HFFc6 (cell line): ENCODE data around the gene RPS23. TPM values are rescaled to one million over a fixed set of nuclear protein-coding genes. Genes with fewer than 3 reads are reported as not detected.

Source experiments
- DNase-seq: peaks from one replicate; pipeline ENCODE4 v3.0.0-alpha.2; 2018
- H3K27ac Mint-ChIP-seq: 2 replicates; pipeline ENCODE4 v1.8.0; 2020; ENCODE audit warnings: mild to moderate bottlenecking, mixed read lengths
- H3K27me3 Mint-ChIP-seq: 2 replicates; pipeline ENCODE4 v1.8.0; 2021; ENCODE audit warnings: mild to moderate bottlenecking, moderate library complexity, mixed read lengths; ENCODE audit not compliant: insufficient read depth
- H3K36me3 Mint-ChIP-seq: 2 replicates; pipeline ENCODE4 v1.8.0; 2021; ENCODE audit warnings: low read depth, mixed read lengths
- H3K4me1 Mint-ChIP-seq: 2 replicates; pipeline ENCODE4 v1.8.0; 2020; ENCODE audit warnings: low read depth, mixed read lengths
- H3K4me3 Mint-ChIP-seq: 2 replicates; pipeline ENCODE4 v1.8.0; 2020; ENCODE audit warnings: mild to moderate bottlenecking, moderate library complexity, mixed read lengths
- H3K9me3 Mint-ChIP-seq: 2 replicates; pipeline ENCODE4 v1.8.0; 2020; ENCODE audit warnings: mild to moderate bottlenecking, mixed read lengths
- total RNA-seq, 6 experiments: library from RNA; stranded (reverse); fragmentation: NEBNext Ultra II Directional; extraction: Animal tissue kit (Norgen Biotek cat#: 25700); gene quantifications; 2 replicates in 1 of 6; 3 replicates in 5 of 6; pipeline ENCODE4 v1.2.3, GENCODE V29; 2021
- TF ChIP-seq, protein P1 (sequence below): fragments of 200-600 bp; sonication (generic); IDR thresholded peaks from 2 replicates; pipeline ENCODE4 v1.5.0; 2021; ENCODE audit warnings: antibody characterized with exemption, mild to moderate bottlenecking

Gene RPS23
- total RNA-seq, 6 experiments from 2014 or later: 1,416 to 1,929 (median 1,647) TPM

GRCh38 chr5:82234885-82235284 is 43.3 kb downstream of the RPS23 start:
- Mint-ChIP-seq H3K27me3 (no peaks in the 10 kb centered on the region), H3K27ac (no peak overlapping the region), H3K4me1 (peaks cover 12% of the 10 kb centered on the region), H3K36me3 (no peaks in the 10 kb centered on the region), H3K4me3 (no peak overlapping the region), H3K9me3 (no peaks in the 10 kb centered on the region)
- no peak for DNase-seq
- TF ChIP-seq, protein P1, sequence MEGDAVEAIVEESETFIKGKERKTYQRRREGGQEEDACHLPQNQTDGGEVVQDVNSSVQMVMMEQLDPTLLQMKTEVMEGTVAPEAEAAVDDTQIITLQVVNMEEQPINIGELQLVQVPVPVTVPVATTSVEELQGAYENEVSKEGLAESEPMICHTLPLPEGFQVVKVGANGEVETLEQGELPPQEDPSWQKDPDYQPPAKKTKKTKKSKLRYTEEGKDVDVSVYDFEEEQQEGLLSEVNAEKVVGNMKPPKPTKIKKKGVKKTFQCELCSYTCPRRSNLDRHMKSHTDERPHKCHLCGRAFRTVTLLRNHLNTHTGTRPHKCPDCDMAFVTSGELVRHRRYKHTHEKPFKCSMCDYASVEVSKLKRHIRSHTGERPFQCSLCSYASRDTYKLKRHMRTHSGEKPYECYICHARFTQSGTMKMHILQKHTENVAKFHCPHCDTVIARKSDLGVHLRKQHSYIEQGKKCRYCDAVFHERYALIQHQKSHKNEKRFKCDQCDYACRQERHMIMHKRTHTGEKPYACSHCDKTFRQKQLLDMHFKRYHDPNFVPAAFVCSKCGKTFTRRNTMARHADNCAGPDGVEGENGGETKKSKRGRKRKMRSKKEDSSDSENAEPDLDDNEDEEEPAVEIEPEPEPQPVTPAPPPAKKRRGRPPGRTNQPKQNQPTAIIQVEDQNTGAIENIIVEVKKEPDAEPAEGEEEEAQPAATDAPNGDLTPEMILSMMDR: no peak

DNA sequence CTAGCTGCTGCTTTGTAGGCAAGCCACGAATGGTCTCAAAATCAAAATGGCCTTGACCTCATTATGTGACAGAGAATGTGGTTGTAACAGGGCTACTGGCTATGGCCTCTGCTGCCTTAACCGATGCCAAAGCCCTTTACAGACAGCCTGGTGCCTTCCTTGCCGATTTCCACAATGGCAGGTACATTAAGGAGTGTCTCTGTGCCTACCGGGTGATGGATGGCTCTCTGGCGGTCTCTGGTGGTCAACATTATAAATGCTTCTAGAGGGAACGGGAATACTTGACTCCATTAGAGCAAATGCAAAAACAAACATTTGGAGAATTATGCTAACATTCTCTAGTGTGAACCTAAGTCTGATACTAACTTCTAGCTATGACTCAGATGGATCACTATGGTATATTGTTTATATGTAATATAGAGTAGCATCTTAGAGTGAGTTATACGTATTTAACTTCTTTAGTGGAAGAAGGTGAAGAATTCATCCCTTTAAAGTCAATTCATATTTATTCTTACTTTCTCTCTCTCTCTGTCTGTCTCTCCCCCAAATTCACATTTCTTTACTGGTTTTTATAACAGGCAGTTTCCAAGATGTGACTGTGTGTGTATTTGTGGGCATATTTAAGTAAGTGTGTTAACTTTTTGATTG is 52.5 kb downstream of the RPS23 start:
- H3K27me3 Mint-ChIP-seq: no peaks in the 10 kb centered on the region; the same call in 1 of the 2 replicates
- H3K36me3 Mint-ChIP-seq: no peaks in the 10 kb centered on the region
- TF ChIP-seq, protein P1: peak; percentile 94
- H3K4me3 Mint-ChIP-seq: no peak overlapping the region
- peak; percentile 40 for DNase-seq
- no peaks in the 10 kb centered on the region for H3K9me3 Mint-ChIP-seq
- H3K27ac Mint-ChIP-seq: no peak overlapping the region
- H3K4me1 Mint-ChIP-seq: peaks cover 22% of the 10 kb centered on the region
